GM12874 (cell line): Measurements from ENCODE around the gene ALPP.

Experiments used
- CTCF ChIP-seq: IDR thresholded peaks from 2 replicates; pipeline ENCODE4 v1.5.1; 2011; ENCODE audit warnings: low read depth, mild to moderate bottlenecking, control low read depth, low read length, moderate library complexity; ENCODE audit not compliant: insufficient read depth

The ALPP gene

GRCh38 chr2:232336241-232336736 lies 42.3 kb upstream of the ALPP start:
- TF ChIP-seq CTCF: no peak

- no peak for TF ChIP-seq CTCF
Observed at GRCh38 chr2:232336981-232337720, 41.4 kb upstream of the ALPP start.

- no peak for TF ChIP-seq CTCF
Observed at GRCh38 chr2:232338759-232339106, 39.8 kb upstream of the ALPP start.

GRCh38 chr2:232339121-232340081 lies 39.1 kb upstream of the ALPP start:
- TF ChIP-seq CTCF: 0 out of 2 replicates have a peak, but pooled peaks have one; percentile 22

- TF ChIP-seq CTCF: no peak
Observed at GRCh38 chr2:232340171-232340935, 38.2 kb upstream of the ALPP start.

GRCh38 chr2:232341061-232341738 lies 37.4 kb upstream of the ALPP start:
- TF ChIP-seq CTCF: no peak
